Psoas muscle (tissue), 8 donors: ENCODE measurements around the gene DPAGT1. TPM values are rescaled to one million over a fixed set of nuclear protein-coding genes. Genes with fewer than 3 reads are reported as not detected.
A peak's percentile ranks its signal among the peaks of the same experiment; 100 is the strongest.
"Not testable (repeated sequence)": the region's sequence is repeated elsewhere in the genome, so short reads cannot be mapped to it uniquely, and the experiment has no call there.

ENCODE experiments used
- ATAC-seq, 4 donors: fragments of 200-7000 bp; cut with Tn5 transposase; one replicate each; pipeline ENCODE4 v1.9.1; 2020; ENCODE audit warnings: moderate library complexity in 3 of 4, mild to moderate bottlenecking in 2 of 4
- DNase-seq, 2 donors: peaks; one replicate each; pipeline ENCODE4 v3.0.0-alpha.2; 2020
- H3K27ac ChIP-seq: fragments of 200-600 bp; one replicate; pipeline ENCODE4 v1.8.0; 2022
- H3K27me3 ChIP-seq, 3 donors: fragments of 200-600 bp in 1 of 3; one replicate each; pipeline versions ENCODE4 v1.6.1 to v1.8.0; 2013 to 2022; ENCODE audit warnings: low read length in 2 of 3, mild to moderate bottlenecking in 2 of 3, moderate library complexity in 1 of 3; ENCODE audit not compliant: insufficient read depth in 3 of 3
- H3K36me3 ChIP-seq, 2 donors: fragments of 200-600 bp in 1 of 2; one replicate each; pipeline versions ENCODE4 v1.6.1 to v1.8.0; 2013 to 2022; ENCODE audit warnings: low read depth in 1 of 2, mild to moderate bottlenecking in 1 of 2, moderate library complexity in 1 of 2; ENCODE audit not compliant: insufficient read depth in 1 of 2
- H3K4me1 ChIP-seq: fragments of 200-600 bp; one replicate; pipeline ENCODE4 v1.8.0; 2022
- H3K4me3 ChIP-seq: fragments of 200-600 bp; one replicate; pipeline ENCODE4 v1.8.0; 2022; ENCODE audit warnings: mild to moderate bottlenecking
- H3K9me3 ChIP-seq: fragments of 200-600 bp; one replicate; pipeline ENCODE4 v1.8.0; 2022
- WGBS, 3 donors: extraction: QIAGEN DNeasy Blood & Tissue Kit; methylation state at CpG; one replicate each; pipeline versions ENCODE4 v1.1.6 to v1.1.7; 2013; 5-methylcytosine and 5-hydroxymethylcytosine counted together
- intact Hi-C, 2 donors: fragments of 100-400 bp; cut with DNase I; formaldehyde crosslinking; loops; one replicate each; pipeline versions ENCODE4 v1.11.0 to v1.14.2; 2022
- polyA plus RNA-seq, 3 donors: library from polyadenylated mRNA; stranded (reverse); fragments of 200-250 nt; gene quantifications; one replicate each; pipeline ENCODE4 v1.2.3, GENCODE V29; 2013
- total RNA-seq, 4 donors: library from RNA; stranded (reverse); fragmentation: NEBNext Ultra II Directional in 2 of 4; extraction: Animal tissue kit (Norgen Biotek cat#: 25700) in 2 of 4; gene quantifications; one replicate each; pipeline versions ENCODE4 v1.2.1 to v1.2.4, GENCODE V29; 2021 to 2023
- TF ChIP-seq, protein P1 (sequence below): fragments of 200-600 bp; IDR thresholded peaks from one replicate; pipeline ENCODE4 v1.8.0; 2022; ENCODE audit warnings: antibody characterized with exemption
- donor health status: healthy with polysubstance abuse.
- donor health status: DM: no; HTN: no; CAD: no; lungs with moderate emphysema.
- donor health status: Bipolar disorder and iron deficiency.
- donor health status: healthy.
- donor health status: DM: yes; HTN: yes; CAD: no.
- donor health status: DM: no; HTN: no; CAD: no.
- donor health status: DM: no; HTN: no; CAD: no.
- donor health status: DM: yes; HTN: yes; CAD: no.

DPAGT1 gene
- total and polyA plus RNA-seq, 7 donors = 9.4 to 38.7 (median 12.5) TPM

DNA sequence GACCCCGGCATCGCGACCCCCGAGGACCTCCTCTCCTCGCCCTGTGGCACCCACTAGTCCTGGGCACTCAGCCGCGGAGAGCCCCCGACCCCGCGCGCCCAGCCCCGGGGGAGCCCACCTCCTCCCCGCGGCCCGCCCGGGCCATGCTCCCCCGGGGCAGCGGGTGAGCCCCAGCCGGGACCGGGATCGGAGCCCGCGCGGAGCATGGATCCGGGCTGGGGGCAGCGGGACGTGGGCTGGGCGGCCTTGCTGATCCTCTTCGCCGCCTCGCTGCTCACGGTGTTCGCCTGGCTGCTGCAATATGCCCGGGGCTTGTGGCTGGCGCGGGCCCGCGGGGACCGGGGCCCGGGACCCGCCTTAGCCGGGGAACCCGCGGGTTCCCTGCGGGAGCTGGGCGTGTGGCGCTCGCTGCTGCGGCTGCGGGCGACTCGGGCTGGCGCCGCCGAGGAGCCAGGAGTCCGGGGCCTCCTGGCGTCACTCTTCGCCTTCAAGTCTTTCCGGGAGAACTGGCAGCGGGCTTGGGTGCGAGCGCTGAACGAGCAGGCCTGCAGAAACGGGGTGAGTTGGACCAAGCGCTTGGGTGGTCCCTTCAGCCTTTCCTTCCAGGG, 6.0 kb upstream of the DPAGT1 start:
- H3K9me3 ChIP-seq = no peaks in the 10 kb centered on the region
- no peaks in the 10 kb centered on the region for H3K27me3 ChIP-seq
- DNase-seq (no peak), ATAC-seq (peak; percentile 38 to 58 (median 48))
- TF ChIP-seq, protein P1, sequence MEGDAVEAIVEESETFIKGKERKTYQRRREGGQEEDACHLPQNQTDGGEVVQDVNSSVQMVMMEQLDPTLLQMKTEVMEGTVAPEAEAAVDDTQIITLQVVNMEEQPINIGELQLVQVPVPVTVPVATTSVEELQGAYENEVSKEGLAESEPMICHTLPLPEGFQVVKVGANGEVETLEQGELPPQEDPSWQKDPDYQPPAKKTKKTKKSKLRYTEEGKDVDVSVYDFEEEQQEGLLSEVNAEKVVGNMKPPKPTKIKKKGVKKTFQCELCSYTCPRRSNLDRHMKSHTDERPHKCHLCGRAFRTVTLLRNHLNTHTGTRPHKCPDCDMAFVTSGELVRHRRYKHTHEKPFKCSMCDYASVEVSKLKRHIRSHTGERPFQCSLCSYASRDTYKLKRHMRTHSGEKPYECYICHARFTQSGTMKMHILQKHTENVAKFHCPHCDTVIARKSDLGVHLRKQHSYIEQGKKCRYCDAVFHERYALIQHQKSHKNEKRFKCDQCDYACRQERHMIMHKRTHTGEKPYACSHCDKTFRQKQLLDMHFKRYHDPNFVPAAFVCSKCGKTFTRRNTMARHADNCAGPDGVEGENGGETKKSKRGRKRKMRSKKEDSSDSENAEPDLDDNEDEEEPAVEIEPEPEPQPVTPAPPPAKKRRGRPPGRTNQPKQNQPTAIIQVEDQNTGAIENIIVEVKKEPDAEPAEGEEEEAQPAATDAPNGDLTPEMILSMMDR = no peak
- intact Hi-C loops = no loop called here
- WGBS, 3 donors = 0 to 1% (median 1%) methylated on average over 40 to 64 of the region's 65 CpGs
- H3K27ac ChIP-seq = peak overlapping the region; percentile 80
- peak overlapping the region; percentile 100 for H3K4me3 ChIP-seq
- peaks cover 2 to 24% of the 10 kb centered on the region in 2 donors for H3K36me3 ChIP-seq
- peaks cover 30% of the 10 kb centered on the region for H3K4me1 ChIP-seq

DNA sequence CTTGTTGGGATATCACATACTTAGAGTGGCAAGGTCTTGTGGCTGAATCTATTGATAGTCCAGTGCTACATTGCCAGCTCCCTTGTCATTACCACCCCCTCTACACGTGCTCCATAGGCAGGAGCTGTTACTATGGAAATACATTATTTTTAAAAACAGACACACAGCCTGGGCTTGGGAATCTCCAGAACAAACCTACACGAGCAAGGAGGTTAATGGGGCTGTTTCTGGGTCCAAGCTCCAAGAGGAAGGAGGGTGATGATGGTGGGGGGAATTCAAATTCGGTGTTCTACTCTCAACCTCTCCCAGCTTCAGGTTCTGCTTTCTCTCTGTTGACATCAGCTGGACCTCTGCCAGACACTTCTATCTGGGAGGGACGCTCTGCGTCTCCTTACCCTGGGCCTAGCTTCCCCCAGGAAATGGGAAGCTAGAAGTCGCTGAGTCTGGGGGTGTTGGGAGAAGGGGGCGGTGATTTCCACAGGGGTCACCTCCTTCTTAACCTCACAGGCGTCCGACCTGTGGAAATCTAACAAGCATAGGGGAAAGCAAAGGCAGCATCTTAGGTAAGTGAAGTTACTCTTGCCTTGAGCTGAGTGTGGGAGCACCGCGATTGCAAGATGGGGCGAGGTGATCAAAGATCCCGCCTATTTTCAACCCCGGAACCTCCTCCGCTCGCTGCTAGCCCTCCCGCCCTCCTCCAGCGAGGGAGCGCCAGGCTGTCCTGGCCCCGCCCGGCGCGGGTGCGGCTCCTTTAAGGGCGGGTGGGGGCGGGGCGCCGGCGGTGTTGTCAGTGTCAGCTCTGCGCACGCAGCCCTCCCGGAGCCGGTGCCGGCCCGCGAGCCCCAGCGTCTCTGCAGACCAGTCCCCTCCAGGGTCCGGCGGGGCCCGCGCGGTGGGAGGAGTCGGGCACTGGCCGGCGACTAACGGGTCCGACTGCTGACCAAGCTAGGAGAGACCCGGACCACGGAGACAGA, 5.2 kb upstream of the DPAGT1 start, which contains the start of gene C2CD2L:
TSS of gene C2CD2L (plus strand) at position 781 of the 974 bp plus-strand sequence. CDS start 398 bp downstream, outside the sequence.
- intact Hi-C loops = no loop called here
- peak; percentile 92 to 95 for DNase-seq
- no peaks in the 10 kb centered on the region for H3K27me3 ChIP-seq
- peak; percentile 95 to 96 (median 96) for ATAC-seq
- WGBS, 3 donors = 1% methylated on average over 32 to 49 of the region's 49 CpGs
- TF ChIP-seq, protein P1 = no peak
- H3K9me3 ChIP-seq = no peaks in the 10 kb centered on the region
- peaks cover 30% of the 10 kb centered on the region for H3K4me1 ChIP-seq
- H3K4me3 ChIP-seq = peak within 1 kb of the TSS; percentile 100
- peak within 1 kb of the TSS; percentile 80 for H3K27ac ChIP-seq
- H3K36me3 ChIP-seq = peaks cover 0 to 16% of the 10 kb centered on the region in 2 donors

DNA sequence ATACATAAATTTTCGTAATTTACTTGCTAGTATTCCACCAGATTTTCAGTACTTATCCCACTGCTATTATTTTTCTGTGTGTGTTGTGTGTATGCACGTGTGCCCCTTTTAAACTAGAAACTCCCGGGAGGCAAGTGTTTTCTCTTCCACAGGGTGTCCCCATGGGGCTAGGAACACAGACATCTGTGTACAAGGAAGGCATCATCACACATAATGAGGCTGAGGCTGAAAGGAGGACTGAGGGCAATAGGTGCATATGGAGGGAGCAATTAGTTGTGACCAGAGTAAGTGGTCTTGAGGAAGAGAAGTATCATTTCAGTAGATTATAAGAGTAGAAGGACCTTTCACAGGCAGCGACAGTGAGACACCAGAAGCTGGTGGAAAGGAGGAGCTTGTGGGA, 2.1 kb upstream of the DPAGT1 start:
- H3K4me1 ChIP-seq = peaks cover 38% of the 10 kb centered on the region
- no peak overlapping the region for H3K4me3 ChIP-seq
- H3K9me3 ChIP-seq = no peaks in the 10 kb centered on the region
- ATAC-seq = no peak
- DNase-seq = no peak
- peaks cover 0 to 8% of the 10 kb centered on the region in 2 donors for H3K36me3 ChIP-seq
- no peak overlapping the region for H3K27ac ChIP-seq
- intact Hi-C loops = loop anchor here in 1 of 2 donors (5.0 kb wide), 1 partner anchor 94 kb away; no protein-coding TSS in a partner anchor
- TF ChIP-seq, protein P1 = no peak
- 53 to 59% (median 57%) methylated on average over 4 of the region's 4 CpGs for WGBS, 3 donors
- H3K27me3 ChIP-seq = no peaks in the 10 kb centered on the region

- Histone ChIP-seq H3K36me3 (peaks cover 0 to 13% of the 10 kb centered on the region in 2 donors), H3K27ac (peak overlapping the region; percentile 90), H3K4me3 (peak overlapping the region; percentile 97), H3K4me1 (peaks cover 32% of the 10 kb centered on the region)
- not testable (repeated sequence) for H3K9me3 ChIP-seq, ATAC-seq, H3K27me3 ChIP-seq, DNase-seq
- intact Hi-C loops = loop anchor here in 1 of 2 donors (5.0 kb wide), 1 partner anchor 94 kb away; no protein-coding TSS in a partner anchor
- WGBS, 3 donors = 79 to 80% (median 80%) methylated on average over 18 of the region's 18 CpGs
These were observed 1.6 kb upstream of the DPAGT1 start for GRCh38 chr11:119103161-119103664.
